ENCODE results near the gene NOX3. TPM values are rescaled to one million over a fixed set of nuclear protein-coding genes. Genes with fewer than 3 reads are reported as not detected.

Gene NOX3
- total RNA-seq, 1 donor, result not detected

DNA sequence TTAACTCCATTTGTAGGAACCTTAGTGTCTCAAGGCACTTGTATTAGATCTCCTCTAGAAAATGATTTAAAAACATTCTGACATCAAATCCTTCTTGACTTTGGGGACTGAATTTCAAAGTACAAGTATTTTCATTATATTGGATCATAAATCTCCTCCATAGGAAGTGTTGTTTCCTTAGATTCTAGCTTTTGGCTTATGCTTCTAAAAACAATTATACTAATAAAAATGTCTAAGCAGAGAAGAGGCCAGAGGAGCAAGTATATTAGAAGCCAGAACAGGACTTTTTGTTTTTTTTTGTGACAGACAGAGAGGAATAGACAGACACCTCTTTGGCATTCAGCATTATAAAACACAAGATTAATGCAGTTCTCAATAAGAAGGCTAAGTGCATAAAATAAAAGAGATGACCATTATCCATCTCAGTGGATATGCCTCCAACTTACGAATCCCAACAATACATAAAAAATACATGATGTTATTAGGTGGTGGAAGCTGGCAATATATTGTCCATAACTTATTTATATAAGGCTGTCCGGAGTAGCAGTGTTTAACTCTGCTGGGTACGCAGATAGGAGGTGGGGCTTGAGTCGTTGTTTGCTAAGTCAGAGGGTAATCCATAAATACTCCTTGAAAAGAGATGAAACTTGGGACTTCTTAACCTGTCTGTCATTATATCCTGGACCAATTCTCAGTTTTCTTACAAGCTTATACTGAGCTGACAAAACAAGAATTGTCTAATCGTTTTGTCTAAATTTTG, 31.9 kb upstream of the NOX3 start:
- no peak overlapping the region for H3K4me3 ChIP-seq (ENCODE audit: low read depth, low read length)
- no peak for TF ChIP-seq CTCF (IDR thresholded peaks at IDR 0.05; ENCODE audit: insufficient read depth, low read length)
- no peak for DNase-seq (ENCODE audit: low read depth)

DNA sequence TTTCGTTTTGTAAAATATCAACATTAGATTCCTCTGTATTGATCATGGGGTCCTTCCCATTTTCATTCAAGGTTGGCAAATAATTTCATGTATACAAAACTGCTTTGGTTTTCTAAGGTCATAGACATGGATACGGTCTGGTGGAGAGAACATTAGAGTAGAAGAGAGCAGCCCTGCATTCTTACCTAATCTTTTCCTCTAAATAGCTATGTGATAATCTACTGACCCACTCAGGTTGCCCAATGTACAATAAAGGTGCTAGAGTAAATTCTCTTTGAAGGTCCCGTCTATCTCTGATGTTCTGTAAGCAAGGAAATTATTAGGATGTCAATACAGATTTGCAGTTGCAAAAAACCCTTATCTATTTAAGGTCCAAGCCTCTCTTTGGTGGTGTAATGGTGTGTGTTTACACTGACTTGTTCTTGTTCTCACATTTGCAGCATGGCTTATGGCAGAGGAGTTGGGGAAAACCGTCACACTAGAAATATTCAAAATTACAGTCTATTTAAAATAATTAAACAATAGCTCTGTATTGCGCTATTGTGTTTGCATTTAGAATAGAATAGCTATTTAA, 31.2 kb upstream of the NOX3 start:
- no peak overlapping the region for H3K4me3 ChIP-seq (ENCODE audit: low read depth, low read length)
- TF ChIP-seq CTCF (IDR thresholded peaks at IDR 0.05; ENCODE audit: insufficient read depth, low read length), result no peak
- no peak for DNase-seq (ENCODE audit: low read depth)

GRCh38 chr6:155485756-155486155, 30.1 kb upstream of the NOX3 start:
- no peak for DNase-seq (ENCODE audit: low read depth)
- no peak for TF ChIP-seq CTCF (IDR thresholded peaks at IDR 0.05; ENCODE audit: insufficient read depth, low read length)
- H3K4me3 ChIP-seq (ENCODE audit: low read depth, low read length), result no peak overlapping the region

DNA sequence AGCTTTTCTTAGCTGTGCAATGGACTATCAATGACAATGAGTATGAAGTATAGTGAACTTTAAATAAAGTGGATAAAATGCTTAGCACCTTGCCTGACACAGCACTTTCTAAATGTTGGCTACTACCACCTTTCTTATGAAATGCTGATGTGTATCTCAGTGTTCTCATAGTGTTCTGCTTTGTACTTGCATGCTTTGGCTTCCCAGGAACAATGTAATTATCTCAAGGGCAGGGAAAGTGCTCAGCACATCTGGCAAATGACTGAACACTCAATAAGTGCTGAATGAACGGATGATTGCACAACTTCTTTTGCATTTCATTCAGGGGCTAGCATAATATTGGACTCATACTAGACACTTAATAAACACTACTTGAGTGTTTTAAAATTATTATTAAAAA, 28.2 kb upstream of the NOX3 start:
- no peak overlapping the region for H3K4me3 ChIP-seq (ENCODE audit: low read depth, low read length)
- no peak for TF ChIP-seq CTCF (IDR thresholded peaks at IDR 0.05; ENCODE audit: insufficient read depth, low read length)
- peak; percentile 92 for DNase-seq (ENCODE audit: low read depth)

GRCh38 chr6:155481215-155481614, 25.6 kb upstream of the NOX3 start:
- H3K4me3 ChIP-seq (ENCODE audit: low read depth, low read length), result no peak overlapping the region
- TF ChIP-seq CTCF (IDR thresholded peaks at IDR 0.05; ENCODE audit: insufficient read depth, low read length), result no peak
- peak; percentile 64 for DNase-seq (ENCODE audit: low read depth)

DNA sequence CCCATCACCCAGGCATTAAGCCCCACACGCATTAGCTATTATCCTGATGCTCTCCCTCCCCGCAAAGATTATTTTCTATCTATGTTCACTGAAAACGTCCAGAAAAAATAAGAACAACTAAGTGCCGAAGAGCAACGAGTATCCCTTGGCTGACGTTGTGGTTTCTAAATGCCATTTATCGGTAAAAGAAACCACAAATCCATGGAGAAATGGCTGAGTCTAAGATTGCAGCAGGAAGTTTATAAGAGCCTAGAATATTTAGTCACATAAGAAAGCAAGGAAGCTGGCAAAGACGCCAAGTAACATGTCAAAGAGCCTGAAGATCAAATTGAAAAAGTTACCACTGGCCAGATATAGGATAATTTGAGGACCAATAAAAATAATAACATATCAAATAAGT, 18.1 kb upstream of the NOX3 start:
- peak; percentile 56 for DNase-seq (ENCODE audit: low read depth)
- TF ChIP-seq CTCF (IDR thresholded peaks at IDR 0.05; ENCODE audit: insufficient read depth, low read length), result no peak

More for the DNA sequence above, 18.1 kb upstream of the NOX3 start:
- no peak overlapping the region for H3K4me3 ChIP-seq (ENCODE audit: low read depth, low read length)

Measured in fibroblast of the aortic adventitia (primary cell).